HepG2 (cell line): ENCODE measurements around the gene DDR1. TPM values are rescaled to one million over a fixed set of nuclear protein-coding genes. Genes with fewer than 3 reads are reported as not detected.

Source experiments
- ATAC-seq: fragments of 200-7000 bp; cut with Tn5 transposase; 3 replicates; pipeline ENCODE4 v1.9.1; 2020; ENCODE audit warnings: mild to moderate bottlenecking, moderate library complexity
- Bru-seq: library from RNA; stranded (reverse); fragments of 400-500 nt; gene quantifications from one replicate; lab custom pipeline; 2021; lab: Mats Ljungman, UMichigan
- BruChase-seq, 2 experiments: library from RNA; stranded (reverse); fragments of 400-500 nt; gene quantifications; one replicate each; lab custom pipeline; 2021; lab: Mats Ljungman, UMichigan
- BruUV-seq: library from RNA; stranded (reverse); fragments of 400-500 nt; replicated peaks from 2 replicates; lab custom pipeline; 2021; lab: Mats Ljungman, UMichigan
- CTCF ChIA-PET: fragments of 300-600 bp; formaldehyde crosslinking; extraction: SDS; loops from one replicate; lab custom pipeline; 2021; ENCODE audit warnings: low total read pairs, inconsistent platforms, low intra/inter-chr PET ratio; lab: Yijun Ruan, JAX
- POLR2A ChIA-PET: fragments of 350-600 bp; sonication (Branson Sonifier 250); formaldehyde crosslinking; loops from one replicate; lab custom pipeline; 2020; ENCODE audit warnings: antibody characterized with exemption, inconsistent platforms; lab: Yijun Ruan, JAX
- DNase-seq: peaks from one replicate; pipeline ENCODE4 v3.0.0-alpha.2; 2015; ENCODE audit warnings: low spot score
- FAIRE-seq: peaks from 3 replicates; lab custom pipeline; 2011; peaks lifted over from hg19 to GRCh38; lab: Jason Lieb, UNC
- H2AFZ ChIP-seq: one replicate; pipeline ENCODE4 v1.6.1; 2011; ENCODE audit warnings: low read length, inconsistent platforms
- H3K27ac ChIP-seq: fragments of 300-600 bp; 3 replicates; pipeline ENCODE4 v1.8.0; 2011; ENCODE audit warnings: mixed run types, mild to moderate bottlenecking, mixed read lengths, low read length, inconsistent platforms; ENCODE audit not compliant: insufficient read depth; ENCODE audit errors: extremely low read length
- H3K27me3 ChIP-seq, 2 experiments: fragments of 200-600 bp in 1 of 2; 2 replicates in 1 of 2; 3 replicates in 1 of 2; pipeline versions ENCODE4 v1.6.0 to v1.8.0; 2011; ENCODE audit warnings: low read length in 2 of 2, mild to moderate bottlenecking in 2 of 2, moderate library complexity in 2 of 2, inconsistent platforms in 1 of 2; ENCODE audit not compliant: insufficient read depth in 2 of 2, control insufficient read depth in 1 of 2
- H3K36me3 ChIP-seq, 2 experiments: fragments of 200-600 bp in 1 of 2; replicated peaks in 1 of 2; 2 replicates in 1 of 2; 3 replicates in 1 of 2; pipeline versions ENCODE4 v1.5.1 to v1.8.0; 2011; ENCODE audit warnings: low read length in 2 of 2, inconsistent platforms in 1 of 2; ENCODE audit not compliant: insufficient read depth in 2 of 2, control insufficient read depth in 1 of 2
- H3K4me1 ChIP-seq: 2 replicates; pipeline ENCODE4 v1.5.1; 2012; ENCODE audit warnings: low read length, inconsistent platforms; ENCODE audit not compliant: insufficient read depth
- H3K4me2 ChIP-seq: 2 replicates; pipeline ENCODE4 v1.6.0; 2011; ENCODE audit warnings: low read depth, low read length, inconsistent platforms
- H3K4me3 ChIP-seq, 3 experiments: fragments of 200-600 bp in 1 of 3; sonication (generic), shearing (Covaris generic) in 1 of 3; replicated peaks in 1 of 3; 2 replicates each; pipeline ENCODE4 v1.5.1; 2011 to 2016; ENCODE audit warnings: low read length in 3 of 3, inconsistent platforms in 2 of 3, low read depth in 2 of 3, mild to moderate bottlenecking in 2 of 3, control low read depth in 1 of 3, mixed read lengths in 1 of 3; ENCODE audit not compliant: insufficient read depth in 1 of 3
- H3K79me2 ChIP-seq: one replicate; pipeline ENCODE4 v1.6.1; 2011; ENCODE audit warnings: low read length, inconsistent platforms; ENCODE audit not compliant: insufficient read depth
- H3K9ac ChIP-seq: 2 replicates; pipeline ENCODE4 v1.6.0; 2011; ENCODE audit warnings: mild to moderate bottlenecking, low read depth, low read length, inconsistent platforms; ENCODE audit not compliant: insufficient read depth
- H3K9me3 ChIP-seq: 2 replicates; pipeline ENCODE4 v1.5.1; 2012; ENCODE audit warnings: mild to moderate bottlenecking, low read length
- H4K20me1 ChIP-seq: 2 replicates; pipeline ENCODE4 v1.6.0; 2011; ENCODE audit warnings: inconsistent platforms, mild to moderate bottlenecking, low read length, moderate library complexity; ENCODE audit not compliant: insufficient read depth
- ATM ChIP-seq: fragments of 450-650 bp; IDR thresholded peaks from 2 replicates; pipeline ENCODE4 v1.7.1; 2017; ENCODE audit warnings: mild to moderate bottlenecking, borderline replicate concordance
- JDP2 ChIP-seq: sonication (generic); formaldehyde crosslinking; IDR thresholded peaks from 2 replicates; pipeline ENCODE4 v1.8.1; 2022; ENCODE audit warnings: missing genetic modification reagents, borderline replicate concordance
- MXD4 ChIP-seq: IDR thresholded peaks from 2 replicates; pipeline ENCODE4 v1.6.1; 2016; ENCODE audit warnings: mild to moderate bottlenecking, missing biosample characterization, missing genetic modification reagents
- POLR2AphosphoS5 ChIP-seq: IDR thresholded peaks from 2 replicates; pipeline ENCODE4 v1.6.1; 2012; ENCODE audit warnings: low read depth, low read length
- ZBTB20 ChIP-seq: sonication (generic); formaldehyde crosslinking; IDR thresholded peaks from 2 replicates; pipeline ENCODE4 v1.8.1; 2023; ENCODE audit warnings: missing genetic modification reagents, low read depth, mild to moderate bottlenecking, borderline replicate concordance
- ZBTB38 ChIP-seq: sonication (generic); formaldehyde crosslinking; IDR thresholded peaks from 2 replicates; pipeline ENCODE4 v1.5.1; 2020; ENCODE audit warnings: mild to moderate bottlenecking, missing genetic modification reagents
- ZFP90 ChIP-seq: sonication (generic); formaldehyde crosslinking; IDR thresholded peaks from 2 replicates; pipeline ENCODE4 v1.8.0; 2022; ENCODE audit warnings: missing genetic modification reagents, mild to moderate bottlenecking, inconsistent platforms, borderline replicate concordance
- ZMAT3 ChIP-seq: sonication (generic); formaldehyde crosslinking; conservative IDR thresholded peaks from 2 replicates; pipeline ENCODE4 v1.7.0; 2021; ENCODE audit warnings: missing genetic modification reagents
- ZNF800 ChIP-seq: sonication (generic); formaldehyde crosslinking; IDR thresholded peaks from 2 replicates; pipeline ENCODE4 v1.4.0; 2020; ENCODE audit warnings: missing genetic modification reagents
- ZNF891 ChIP-seq: sonication (generic); formaldehyde crosslinking; IDR thresholded peaks from 2 replicates; pipeline ENCODE4 v1.5.0; 2020; ENCODE audit warnings: mild to moderate bottlenecking, missing genetic modification reagents
- WGBS: methylation state at CpG from one replicate; pipeline ENCODE4 v1.1.6; 2017; ENCODE audit warnings: low lambda C conversion rate; 5-methylcytosine and 5-hydroxymethylcytosine counted together
- in situ Hi-C: cut with HindIII; loops from 2 replicates; pipeline ENCODE4 v1.10.0; 2017; ENCODE audit warnings: low pct_unique_long_range_greater_than_20kb; ENCODE audit not compliant: extremely low pct_ligation_motif_present
- intact Hi-C: fragments of 100-400 bp; cut with micrococcal nuclease; formaldehyde crosslinking; loops from one replicate; pipeline ENCODE4 v1.10.0; 2022; ENCODE audit not compliant: unreplicated experiment
- long read RNA-seq, 2 experiments: library from RNA in 1 of 2; library from polyadenylated mRNA in 1 of 2; stranded (forward) in 1 of 2; unstranded in 1 of 2; transcript quantifications; one replicate each; pipeline ENCODE4 v2.0.0, GENCODE V29; 2019 to 2022
- polyA minus RNA-seq, 3 experiments: library from RNA; depleted of rRNA, polyadenylated mRNA; stranded (reverse); fragments of >200 nt; gene quantifications; 2 replicates each; pipeline ENCODE4 v1.2.3, GENCODE V29; 2011; ENCODE audit warnings: low replicate concordance in 1 of 3
- polyA plus RNA-seq, 8 experiments: library from polyadenylated mRNA; depleted of rRNA in 3 of 8; stranded (reverse) in 7 of 8; unstranded in 1 of 8; fragments of >200 nt; fragmentation: Illumina TruSeq in 4 of 8; extraction: Trizol in 4 of 8; gene quantifications; 2 replicates each; pipeline versions ENCODE4 v1.2.1 to v1.2.3, GENCODE V29; 2011 to 2016; ENCODE audit warnings: low read depth in 4 of 8, missing spikeins in 1 of 8, mixed read lengths in 1 of 8; ENCODE audit not compliant: insufficient read depth in 1 of 8
- total RNA-seq, 5 experiments: library from RNA; depleted of rRNA; stranded (reverse); fragments of >200 nt; fragmentation: Illumina TruSeq; extraction: Trizol; gene quantifications; 2 replicates each; pipeline ENCODE4 v1.2.3, GENCODE V29; 2016; ENCODE audit warnings: low read depth in 1 of 5
- TF ChIP-seq, protein P1 (sequence below): sonication (generic); formaldehyde crosslinking; IDR thresholded peaks from 2 replicates; pipeline ENCODE4 v1.4.0; 2020; ENCODE audit warnings: missing genetic modification reagents

The DDR1 gene
- total RNA-seq (2016; rRNA removed; fragmentation: Illumina TruSeq; extraction: Trizol) = 7.0 and 16.7 TPM in 2 replicates
- 5.8 and 8.2 TPM in 2 replicates for total RNA-seq (2016; cell fraction: cytosol; rRNA removed; fragmentation: Illumina TruSeq; extraction: Trizol; ENCODE audit: low read depth)
- 6.0 and 18.2 TPM in 2 replicates for total RNA-seq (2016; cell fraction: insoluble cytoplasmic fraction; rRNA removed; fragmentation: Illumina TruSeq; extraction: Trizol)
- total RNA-seq (2016; cell fraction: membrane; rRNA removed; fragmentation: Illumina TruSeq; extraction: Trizol) = 8.1 and 9.1 TPM in 2 replicates
- total RNA-seq (2016; cell fraction: nucleus; rRNA removed; fragmentation: Illumina TruSeq; extraction: Trizol) = 18.1 and 22.9 TPM in 2 replicates
- 20.2 and 25.0 TPM in 2 replicates for polyA plus RNA-seq (2011; rRNA removed)
- polyA plus RNA-seq (2011; cell fraction: cytosol; rRNA removed) = 18.2 and 20.9 TPM in 2 replicates
- polyA plus RNA-seq (2011; cell fraction: nucleus; rRNA removed) = 49.4 and 65.3 TPM in 2 replicates
- polyA plus RNA-seq (2012) = 21.2 TPM in 2 replicates
- 1.3 and 1.5 TPM in 2 replicates for polyA plus RNA-seq (2016; cell fraction: cytosol; fragmentation: Illumina TruSeq; extraction: Trizol; ENCODE audit: low read depth)
- polyA plus RNA-seq (2016; cell fraction: insoluble cytoplasmic fraction; fragmentation: Illumina TruSeq; extraction: Trizol; ENCODE audit: low read depth) = 6.6 and 7.2 TPM in 2 replicates
- 3.5 and 3.7 TPM in 2 replicates for polyA plus RNA-seq (2016; cell fraction: membrane; fragmentation: Illumina TruSeq; extraction: Trizol; ENCODE audit: low read depth)
- 37.9 and 40.3 TPM in 2 replicates for polyA plus RNA-seq (2016; cell fraction: nucleus; fragmentation: Illumina TruSeq; extraction: Trizol; ENCODE audit: insufficient read depth, low read depth)
- 53.5 and 64.7 TPM in 2 replicates for polyA minus RNA-seq (2011; rRNA and poly(A)+ RNA removed; ENCODE audit: low replicate concordance)
- 28.8 and 29.1 TPM in 2 replicates for polyA minus RNA-seq (2011; cell fraction: cytosol; rRNA and poly(A)+ RNA removed)
- polyA minus RNA-seq (2011; cell fraction: nucleus; rRNA and poly(A)+ RNA removed) = 25.2 and 31.7 TPM in 2 replicates
- Bru-seq, nascent RNA = percentile 56 among the genes with signal in this experiment
- percentile 76 among the genes with signal in this experiment for BruChase-seq, experiment 1, labeled RNA remaining after a 6-hour chase
- BruChase-seq, experiment 2, labeled RNA remaining after a 2-hour chase = percentile 62 among the genes with signal in this experiment
- long read RNA-seq, experiment 1, partial matches to known transcripts = 4 of 7 reads
- long read RNA-seq, experiment 1, other reads (novel, unspliced or antisense) = 3 of 7 reads
- long read RNA-seq, experiment 2, partial matches to known transcripts = 40 of 65 reads
- long read RNA-seq, experiment 2, other reads (novel, unspliced or antisense) = 14 of 65 reads

DNA sequence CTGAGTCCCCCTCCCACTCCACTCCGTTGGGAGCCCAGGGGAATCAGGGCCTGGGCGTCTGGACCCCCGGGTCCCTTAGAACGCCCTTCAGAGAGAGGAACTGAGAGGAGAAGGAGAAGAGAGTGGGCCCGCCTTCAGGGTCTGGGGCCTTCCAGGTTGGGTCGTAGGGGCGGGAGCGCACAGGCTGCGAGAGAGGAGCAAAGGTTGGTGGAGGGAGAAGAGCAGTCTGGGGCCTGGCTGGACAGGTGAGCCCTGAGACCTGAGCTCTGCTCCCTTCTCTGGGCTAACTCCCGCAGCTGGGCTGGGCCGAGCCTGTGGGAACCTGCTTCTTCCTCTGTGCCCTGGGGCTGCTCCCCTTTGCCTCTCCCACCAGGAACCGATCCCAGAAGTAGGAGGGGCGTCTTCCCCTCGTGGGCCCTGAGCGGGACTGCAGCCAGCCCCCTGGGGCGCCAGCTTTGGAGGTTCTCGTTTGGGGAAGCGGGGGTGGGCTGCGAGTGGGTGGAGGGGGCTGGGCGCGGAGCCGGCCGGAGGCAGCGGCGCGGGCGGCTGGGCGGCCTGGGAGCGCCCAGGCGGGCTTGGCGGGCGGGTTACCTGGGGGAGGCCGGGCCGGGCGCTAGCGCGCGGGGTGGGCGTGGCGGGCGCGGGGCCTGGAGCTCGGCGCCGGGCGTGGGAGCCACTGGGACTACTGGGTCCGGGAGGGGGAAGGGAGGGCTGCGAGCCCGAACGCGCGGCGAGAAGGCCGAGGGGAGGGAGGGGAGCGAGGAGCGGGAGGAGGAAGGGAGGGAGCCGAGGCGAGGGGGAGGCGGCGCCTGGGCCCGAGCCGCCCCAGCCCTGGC lies at the start of gene DDR1:
TSS of gene DDR1 (plus strand) at position 835 of the 836 bp plus-strand sequence. CDS start 4,211 bp downstream, outside the sequence.
- DNase-seq (peak; percentile 38), ATAC-seq (peak; percentile 57), FAIRE-seq (no peak)
- Histone ChIP-seq H3K9me3 (no peaks in the 10 kb centered on the region), H3K27ac (peak within 1 kb of the TSS; percentile 44), H3K4me3 (peak within 1 kb of the TSS; percentile 80 to 91 (median 82)), H2AFZ (no peak within 1 kb of the TSS), H3K79me2 (peaks cover 19% of the 10 kb centered on the region), H3K4me1 (peaks cover 56% of the 10 kb centered on the region), H3K27me3 (peaks cover 6 to 27% of the 10 kb centered on the region in 2 experiments), H3K4me2 (peak within 1 kb of the TSS; percentile 90), H3K36me3 (peaks cover 1 to 5% of the 10 kb centered on the region in 2 experiments; a peak in 2 of 5 replicates), H4K20me1 (peaks cover 4% of the 10 kb centered on the region; the same call in 1 of the 2 replicates), H3K9ac (peak within 1 kb of the TSS; percentile 65)
- in situ Hi-C loops = no loop called here
- BruUV-seq = no TSS peak
- CTCF ChIA-PET = no interaction called here
- intact Hi-C loops = no loop called here
- POLR2A ChIA-PET = interaction anchor here (0.7 to 5.9 kb wide), 14 partner anchors 12 to 266 kb away, joined by 3 to 45 read pairs (median 7); partner anchors contain the start of genes GTF2H4, IER3, MDC1 and MRPS18B
- under 1% methylated on average over 34 of the region's 62 CpGs for WGBS
- TF ChIP-seq ZBTB20 (CRISPR knock-in tag) = 0 out of 2 replicates have a peak, but pooled peaks have one; percentile 27
- peak; percentile 75 for TF ChIP-seq ZNF800
- TF ChIP-seq POLR2AphosphoS5 = peak; percentile 43; the same call in 1 of the 2 replicates
- no peak for TF ChIP-seq ZMAT3 (CRISPR knock-in tag)
- peak; percentile 43; the same call in 1 of the 2 replicates for TF ChIP-seq ZBTB38
- TF ChIP-seq, protein P1, sequence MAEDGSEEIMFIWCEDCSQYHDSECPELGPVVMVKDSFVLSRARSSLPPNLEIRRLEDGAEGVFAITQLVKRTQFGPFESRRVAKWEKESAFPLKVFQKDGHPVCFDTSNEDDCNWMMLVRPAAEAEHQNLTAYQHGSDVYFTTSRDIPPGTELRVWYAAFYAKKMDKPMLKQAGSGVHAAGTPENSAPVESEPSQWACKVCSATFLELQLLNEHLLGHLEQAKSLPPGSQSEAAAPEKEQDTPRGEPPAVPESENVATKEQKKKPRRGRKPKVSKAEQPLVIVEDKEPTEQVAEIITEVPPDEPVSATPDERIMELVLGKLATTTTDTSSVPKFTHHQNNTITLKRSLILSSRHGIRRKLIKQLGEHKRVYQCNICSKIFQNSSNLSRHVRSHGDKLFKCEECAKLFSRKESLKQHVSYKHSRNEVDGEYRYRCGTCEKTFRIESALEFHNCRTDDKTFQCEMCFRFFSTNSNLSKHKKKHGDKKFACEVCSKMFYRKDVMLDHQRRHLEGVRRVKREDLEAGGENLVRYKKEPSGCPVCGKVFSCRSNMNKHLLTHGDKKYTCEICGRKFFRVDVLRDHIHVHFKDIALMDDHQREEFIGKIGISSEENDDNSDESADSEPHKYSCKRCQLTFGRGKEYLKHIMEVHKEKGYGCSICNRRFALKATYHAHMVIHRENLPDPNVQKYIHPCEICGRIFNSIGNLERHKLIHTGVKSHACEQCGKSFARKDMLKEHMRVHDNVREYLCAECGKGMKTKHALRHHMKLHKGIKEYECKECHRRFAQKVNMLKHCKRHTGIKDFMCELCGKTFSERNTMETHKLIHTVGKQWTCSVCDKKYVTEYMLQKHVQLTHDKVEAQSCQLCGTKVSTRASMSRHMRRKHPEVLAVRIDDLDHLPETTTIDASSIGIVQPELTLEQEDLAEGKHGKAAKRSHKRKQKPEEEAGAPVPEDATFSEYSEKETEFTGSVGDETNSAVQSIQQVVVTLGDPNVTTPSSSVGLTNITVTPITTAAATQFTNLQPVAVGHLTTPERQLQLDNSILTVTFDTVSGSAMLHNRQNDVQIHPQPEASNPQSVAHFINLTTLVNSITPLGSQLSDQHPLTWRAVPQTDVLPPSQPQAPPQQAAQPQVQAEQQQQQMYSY (CRISPR knock-in tag) = no peak
- TF ChIP-seq ZFP90 (CRISPR knock-in tag) = no peak
- TF ChIP-seq MXD4 (CRISPR knock-in tag) = no peak; the same call in 1 of the 2 replicates
- TF ChIP-seq JDP2 = no peak
- TF ChIP-seq ATM = no peak
- no peak for TF ChIP-seq ZNF891 (CRISPR knock-in tag)
